ENCODE measurements around the gene SORBS2. TPM values are rescaled to one million over a fixed set of nuclear protein-coding genes. Genes with fewer than 3 reads are reported as not detected.

Gene SORBS2
- total RNA-seq, 4 donors from 2014 or later = 21.5 to 103 (median 64.8) TPM

GRCh38 chr4:185722029-185722316 is 90.0 kb downstream of the SORBS2 start:
- ATAC-seq (ENCODE audit: low FRiP score) = no peak
- no peak for DNase-seq (ENCODE audit: low spot score)
- no peak for TF ChIP-seq CTCF (IDR thresholded peaks at IDR 0.05)

GRCh38 chr4:185721190-185722028 is 90.6 kb downstream of the SORBS2 start:
- TF ChIP-seq CTCF (IDR thresholded peaks at IDR 0.05) = no peak
- DNase-seq (ENCODE audit: low spot score) (no peak), ATAC-seq (ENCODE audit: low FRiP score) (no peak)

GRCh38 chr4:185719500-185719858 is 92.5 kb downstream of the SORBS2 start:
- DNase-seq (ENCODE audit: low spot score) (no peak), ATAC-seq (ENCODE audit: low FRiP score) (no peak)
- TF ChIP-seq CTCF (IDR thresholded peaks at IDR 0.05) = no peak

GRCh38 chr4:185718578-185719499 is 93.2 kb downstream of the SORBS2 start:
- ATAC-seq (ENCODE audit: low FRiP score) = peak; percentile 51

GRCh38 chr4:185717377-185717741 is 94.6 kb downstream of the SORBS2 start:
- TF ChIP-seq CTCF (IDR thresholded peaks at IDR 0.05) = no peak
- DNase-seq (ENCODE audit: low spot score) (no peak), ATAC-seq (ENCODE audit: low FRiP score) (no peak)

More at GRCh38 chr4:185718578-185719499, 93.2 kb downstream of the SORBS2 start:
- no peak for DNase-seq (ENCODE audit: low spot score)
- TF ChIP-seq CTCF (IDR thresholded peaks at IDR 0.05) = no peak

- TF ChIP-seq CTCF (IDR thresholded peaks at IDR 0.05) = no peak
- DNase-seq (ENCODE audit: low spot score) = no peak
- ATAC-seq (ENCODE audit: low FRiP score) = no peak
These were observed 95.2 kb downstream of the SORBS2 start for GRCh38 chr4:185716577-185717376.
